GM23248 (cell line): Measurements from ENCODE around the gene MARCHF7.

ENCODE experiments used
- EZH2 ChIP-seq: fragments of 200-600 bp; sonication (generic); IDR thresholded peaks from 2 replicates; pipeline ENCODE4 v1.6.1; 2018; ENCODE audit warnings: antibody characterized with exemption, mild to moderate bottlenecking; ENCODE audit not compliant: insufficient read depth, poor library complexity, severe bottlenecking
- EZH2phosphoT487 ChIP-seq: fragments of 200-600 bp; sonication (generic); IDR thresholded peaks from 2 replicates; pipeline ENCODE4 v1.6.1; 2018; ENCODE audit warnings: antibody characterized with exemption, moderate library complexity, mild to moderate bottlenecking, low read depth; ENCODE audit not compliant: insufficient read depth

DNA sequence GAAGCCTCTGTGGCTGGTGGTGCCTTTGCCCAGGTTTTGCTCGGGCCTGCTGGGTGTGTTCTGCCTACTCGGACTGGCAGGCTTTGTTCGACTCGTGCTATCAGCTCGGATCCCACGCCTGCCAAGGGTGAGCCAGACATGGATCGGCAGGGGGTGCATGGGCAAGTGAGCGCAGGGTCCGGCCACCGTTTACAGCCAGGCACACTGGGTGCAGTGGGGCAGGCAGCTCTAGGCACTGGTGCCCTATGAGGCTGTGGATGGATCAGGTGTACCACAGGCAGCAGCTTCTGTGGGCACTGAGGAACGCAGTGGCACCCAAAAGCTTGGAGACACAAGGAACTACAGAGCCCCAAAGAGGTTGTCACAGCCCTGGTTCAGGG is 25.6 kb downstream of the MARCHF7 start:
- TF ChIP-seq EZH2, result no peak
- TF ChIP-seq EZH2phosphoT487, result no peak
